SK-N-MC (cell line): ENCODE data around the gene ARID1B.

Experiments used
- DNase-seq: peaks from one replicate; pipeline ENCODE4 v3.0.0-alpha.2; 2011; ENCODE audit warnings: low read depth, low spot score
- H3K27ac ChIP-seq: fragments of 200-600 bp; sonication (generic); 2 replicates; pipeline ENCODE4 v1.5.1; 2016; ENCODE audit warnings: mixed run types
- H3K36me3 ChIP-seq: fragments of 200-600 bp; sonication (generic); 2 replicates; pipeline ENCODE4 v1.6.1; 2017; ENCODE audit warnings: antibody characterized with exemption, low read length, mixed read lengths; ENCODE audit not compliant: insufficient read depth
- H3K4me3 ChIP-seq: fragments of 200-600 bp; sonication (generic); 2 replicates; pipeline ENCODE4 v1.5.1; 2016
- H3K9ac ChIP-seq: fragments of 200-600 bp; sonication (generic); 2 replicates; pipeline ENCODE4 v1.8.0; 2017; ENCODE audit warnings: mixed run types, mixed read lengths; ENCODE audit not compliant: insufficient read length
- H3K9me3 ChIP-seq: fragments of 200-600 bp; sonication (generic); 2 replicates; pipeline ENCODE4 v1.6.1; 2017; ENCODE audit warnings: low read depth, mild to moderate bottlenecking, antibody characterized with exemption, low read length, moderate library complexity, mixed read lengths
- EZH2 ChIP-seq: fragments of 200-600 bp; sonication (generic); IDR thresholded peaks from one replicate; pipeline ENCODE4 v1.6.1; 2017; ENCODE audit warnings: antibody characterized with exemption
- FOXP2 ChIP-seq: optimal IDR thresholded peaks from 2 replicates; pipeline ENCODE3; 2011; ENCODE audit warnings: mild to moderate bottlenecking, moderate library complexity; ENCODE audit not compliant: insufficient read depth; ENCODE audit errors: extremely low read length, control extremely low read depth
- POLR2AphosphoS5 ChIP-seq: IDR thresholded peaks from 2 replicates; pipeline ENCODE4 v1.6.1; 2012; ENCODE audit warnings: mild to moderate bottlenecking, low read depth, low read length, borderline replicate concordance

The ARID1B gene

GRCh38 chr6:157087974-157088373 lies 310.8 kb downstream of the ARID1B start:
- no peak for TF ChIP-seq EZH2
- TF ChIP-seq POLR2AphosphoS5, result no peak
- no peak for TF ChIP-seq FOXP2
- no peak for DNase-seq
- H3K9ac ChIP-seq, result no peak overlapping the region
- peaks cover 39% of the 10 kb centered on the region for H3K36me3 ChIP-seq
- no peak overlapping the region for H3K4me3 ChIP-seq
- no peak overlapping the region for H3K27ac ChIP-seq
- H3K9me3 ChIP-seq, result no peaks in the 10 kb centered on the region

GRCh38 chr6:157088841-157089240 lies 311.7 kb downstream of the ARID1B start:
- no peaks in the 10 kb centered on the region for H3K9me3 ChIP-seq
- no peak for DNase-seq
- H3K27ac ChIP-seq, result no peak overlapping the region
- H3K36me3 ChIP-seq, result peaks cover 39% of the 10 kb centered on the region
- H3K9ac ChIP-seq, result no peak overlapping the region
- TF ChIP-seq FOXP2 (no peak), POLR2AphosphoS5 (no peak)
- no peak overlapping the region for H3K4me3 ChIP-seq

- TF ChIP-seq POLR2AphosphoS5, result no peak
- DNase-seq, result no peak
- Histone ChIP-seq H3K36me3 (peaks cover 39% of the 10 kb centered on the region), H3K9me3 (no peaks in the 10 kb centered on the region), H3K9ac (no peak overlapping the region), H3K4me3 (no peak overlapping the region), H3K27ac (no peak overlapping the region)
Measured at GRCh38 chr6:157089258-157089657, 312.1 kb downstream of the ARID1B start.

- Histone ChIP-seq H3K9ac (no peak overlapping the region), H3K36me3 (peaks cover 34% of the 10 kb centered on the region), H3K27ac (no peak overlapping the region), H3K9me3 (no peaks in the 10 kb centered on the region), H3K4me3 (no peak overlapping the region)
- DNase-seq, result no peak
- no peak for TF ChIP-seq FOXP2
- no peak for TF ChIP-seq EZH2
- TF ChIP-seq POLR2AphosphoS5, result no peak
Measured at GRCh38 chr6:157089851-157090250, 312.7 kb downstream of the ARID1B start.

- no peak overlapping the region for H3K4me3 ChIP-seq
- peaks cover 31% of the 10 kb centered on the region for H3K36me3 ChIP-seq
- TF ChIP-seq FOXP2 (no peak), EZH2 (no peak), POLR2AphosphoS5 (no peak)
- DNase-seq, result no peak
- no peak overlapping the region for H3K9ac ChIP-seq
- no peaks in the 10 kb centered on the region for H3K9me3 ChIP-seq
- H3K27ac ChIP-seq, result no peak overlapping the region
Measured at GRCh38 chr6:157090736-157091135, 313.6 kb downstream of the ARID1B start.

GRCh38 chr6:157091243-157091642 lies 314.1 kb downstream of the ARID1B start:
- TF ChIP-seq POLR2AphosphoS5 (no peak), EZH2 (no peak), FOXP2 (no peak)
- peaks cover 29% of the 10 kb centered on the region for H3K36me3 ChIP-seq
- H3K9ac ChIP-seq, result no peak overlapping the region
- DNase-seq, result no peak
- no peaks in the 10 kb centered on the region for H3K9me3 ChIP-seq
- no peak overlapping the region for H3K4me3 ChIP-seq
- no peak overlapping the region for H3K27ac ChIP-seq

- no peaks in the 10 kb centered on the region for H3K9me3 ChIP-seq
- H3K36me3 ChIP-seq, result peaks cover 24% of the 10 kb centered on the region
- H3K27ac ChIP-seq, result no peak overlapping the region
Measured at GRCh38 chr6:157091856-157092460, 314.8 kb downstream of the ARID1B start.

GRCh38 chr6:157092736-157093135 lies 315.6 kb downstream of the ARID1B start:
- TF ChIP-seq POLR2AphosphoS5 (no peak), EZH2 (no peak), FOXP2 (no peak)
- no peak overlapping the region for H3K9ac ChIP-seq
- H3K9me3 ChIP-seq, result no peaks in the 10 kb centered on the region
- no peak for DNase-seq
- H3K4me3 ChIP-seq, result no peak overlapping the region
- H3K27ac ChIP-seq, result no peak overlapping the region
- peaks cover 18% of the 10 kb centered on the region; the same call in 1 of the 2 replicates for H3K36me3 ChIP-seq

More at GRCh38 chr6:157091856-157092460, 314.8 kb downstream of the ARID1B start:
- TF ChIP-seq EZH2 (no peak), POLR2AphosphoS5 (no peak), FOXP2 (no peak)
- Histone ChIP-seq H3K9ac (no peak overlapping the region), H3K4me3 (no peak overlapping the region)
- DNase-seq, result no peak

GRCh38 chr6:157093536-157093935 lies 316.4 kb downstream of the ARID1B start:
- Histone ChIP-seq H3K27ac (no peak overlapping the region), H3K4me3 (no peak overlapping the region), H3K9me3 (no peaks in the 10 kb centered on the region), H3K36me3 (peaks cover 18% of the 10 kb centered on the region; the same call in 1 of the 2 replicates), H3K9ac (no peak overlapping the region)
- DNase-seq, result no peak
- TF ChIP-seq EZH2 (no peak), FOXP2 (no peak), POLR2AphosphoS5 (no peak)
